ENCODE data around the gene TMEM238.

Gene TMEM238

GRCh38 chr19:55376241-55376933 lies 7.7 kb downstream of the TMEM238 start, which contains the start of gene TMEM190:
Gene TMEM190, plus strand, starts transcription at chr19:55376826. Its CDS starts 28 bp downstream, at chr19:55376854.
- DNase-seq, result no peak

GRCh38 chr19:55373993-55374757 lies 9.9 kb downstream of the TMEM238 start:
- DNase-seq, result peak in 1 of 2 experiments; percentile 29

GRCh38 chr19:55373306-55373992 lies 10.6 kb downstream of the TMEM238 start:
- DNase-seq, result no peak

- no peak for DNase-seq
Measured at GRCh38 chr19:55372316-55373081, 11.6 kb downstream of the TMEM238 start.

- DNase-seq, result no peak
Measured at GRCh38 chr19:55370305-55370988, 13.6 kb downstream of the TMEM238 start, which contains the start of gene IL11. Gene IL11, minus strand, starts transcription at chr19:55370463. Its CDS starts 153 bp downstream, at chr19:55370310.

- DNase-seq, result peak; percentile 62 to 85
Measured at GRCh38 chr19:55369653-55370304, 14.3 kb downstream of the TMEM238 start.

GRCh38 chr19:55368701-55369563 lies 15.2 kb downstream of the TMEM238 start:
- DNase-seq, result peak in 1 of 2 experiments; percentile 41

- no peak for DNase-seq
Measured at GRCh38 chr19:55368106-55368505, 16.0 kb downstream of the TMEM238 start.

GRCh38 chr19:55366790-55367189 lies 17.3 kb downstream of the TMEM238 start:
- no peak for DNase-seq

- DNase-seq, result no peak
Measured at GRCh38 chr19:55365964-55366363, 18.1 kb downstream of the TMEM238 start.

GRCh38 chr19:55365245-55365644 lies 18.8 kb downstream of the TMEM238 start:
- no peak for DNase-seq

- no peak for DNase-seq
Measured at GRCh38 chr19:55362990-55363716, 20.9 kb downstream of the TMEM238 start, which contains the start of gene GARIN5B. Gene GARIN5B, minus strand, starts transcription at chr19:55363260. Its CDS starts 194 bp downstream, at chr19:55363066.

- no peak for DNase-seq
Measured at GRCh38 chr19:55362174-55362989, 21.7 kb downstream of the TMEM238 start.

GRCh38 chr19:55360902-55361301 lies 23.2 kb downstream of the TMEM238 start:
- no peak for DNase-seq

GRCh38 chr19:55358943-55359908 lies 24.9 kb downstream of the TMEM238 start:
- peak; percentile 73 to 89 for DNase-seq

- no peak for DNase-seq
Measured at GRCh38 chr19:55358493-55358892, 25.6 kb downstream of the TMEM238 start.

GRCh38 chr19:55355213-55355821 lies 28.8 kb downstream of the TMEM238 start:
- DNase-seq, result peak in 1 of 2 experiments; percentile 25

All from NCI-H524 (cell line).